HepG2 (cell line): Measurements from ENCODE around the gene CDK5RAP2. TPM values are rescaled to one million over a fixed set of nuclear protein-coding genes. Genes with fewer than 3 reads are reported as not detected.
A peak's percentile ranks its signal among the peaks of the same experiment; 100 is the strongest.

Source experiments
- ADNP ChIP-seq: sonication (generic); formaldehyde crosslinking; IDR thresholded peaks from 2 replicates; pipeline ENCODE4 v1.4.0; 2020; ENCODE audit warnings: missing genetic modification reagents
- ARNT2 ChIP-seq: sonication (generic); formaldehyde crosslinking; IDR thresholded peaks from 2 replicates; pipeline ENCODE4 v1.8.0; 2022; ENCODE audit warnings: mild to moderate bottlenecking, low read depth, missing genetic modification reagents, moderate library complexity
- ATAD3A ChIP-seq: sonication (generic); formaldehyde crosslinking; IDR thresholded peaks from 2 replicates; pipeline ENCODE4 v1.4.0; 2020; ENCODE audit warnings: missing genetic modification reagents
- CHD4 ChIP-seq: fragments of 200-600 bp; sonication (generic); IDR thresholded peaks from 2 replicates; pipeline ENCODE4 v1.7.0; 2017; ENCODE audit warnings: mild to moderate bottlenecking, low read length, borderline replicate concordance
- DZIP1 ChIP-seq: sonication (generic); formaldehyde crosslinking; IDR thresholded peaks from 2 replicates; pipeline ENCODE4 v1.5.0; 2020; ENCODE audit warnings: mild to moderate bottlenecking, missing genetic modification reagents
- EED ChIP-seq: sonication (generic); formaldehyde crosslinking; IDR thresholded peaks from 2 replicates; pipeline ENCODE4 v1.5.0; 2020; ENCODE audit warnings: mild to moderate bottlenecking, missing genetic modification reagents
- HHEX ChIP-seq: IDR thresholded peaks from 2 replicates; pipeline ENCODE4 v1.6.1; 2016; ENCODE audit warnings: control low read depth
- KLF11 ChIP-seq: IDR thresholded peaks from 2 replicates; pipeline ENCODE4 v1.6.1; 2016; ENCODE audit warnings: missing compliant biosample characterization
- MED13 ChIP-seq: sonication (generic); formaldehyde crosslinking; IDR thresholded peaks from 2 replicates; pipeline ENCODE4 v1.5.0; 2020; ENCODE audit warnings: missing genetic modification reagents
- NFIB ChIP-seq: sonication (generic); formaldehyde crosslinking; IDR thresholded peaks from 2 replicates; pipeline ENCODE4 v1.9.0; 2021; ENCODE audit warnings: missing genetic modification reagents, mild to moderate bottlenecking, borderline replicate concordance
- NKX3-1 ChIP-seq: sonication (generic); formaldehyde crosslinking; IDR thresholded peaks from 2 replicates; pipeline ENCODE4 v1.5.0; 2020; ENCODE audit warnings: missing genetic modification reagents
- PBX3 ChIP-seq: sonication (generic); formaldehyde crosslinking; IDR thresholded peaks from 2 replicates; pipeline ENCODE4 v1.8.1; 2023; ENCODE audit warnings: missing genetic modification reagents, inconsistent platforms, borderline replicate concordance
- PTBP1 ChIP-seq: fragments of 200-400 bp; formaldehyde crosslinking; IDR thresholded peaks from 2 replicates; pipeline ENCODE4 v1.6.1; 2018; ENCODE audit warnings: low read length, low read depth; ENCODE audit not compliant: poor library complexity, severe bottlenecking
- RBFOX2 ChIP-seq: fragments of 200-400 bp; formaldehyde crosslinking; IDR thresholded peaks from 2 replicates; pipeline ENCODE4 v1.6.1; 2017; ENCODE audit warnings: low read depth, mild to moderate bottlenecking, low read length
- STAT6 ChIP-seq: sonication (generic); formaldehyde crosslinking; IDR thresholded peaks from 2 replicates; pipeline ENCODE4 v1.4.0; 2020; ENCODE audit warnings: missing genetic modification reagents, mild to moderate bottlenecking, borderline replicate concordance
- TAF1 ChIP-seq: sonication (generic); formaldehyde crosslinking; IDR thresholded peaks from 2 replicates; pipeline ENCODE4 v1.4.0; 2020; ENCODE audit warnings: missing genetic modification reagents
- TMF1 ChIP-seq: sonication (generic); formaldehyde crosslinking; IDR thresholded peaks from 2 replicates; pipeline ENCODE4 v1.8.1; 2022; ENCODE audit warnings: low read depth, missing genetic modification reagents
- XRCC5 ChIP-seq: fragments of 200-400 bp; formaldehyde crosslinking; optimal IDR thresholded peaks from 2 replicates; pipeline ENCODE3; 2017; ENCODE audit warnings: mild to moderate bottlenecking, low read length
- ZNF263 ChIP-seq: sonication (generic); formaldehyde crosslinking; IDR thresholded peaks from 2 replicates; pipeline ENCODE4 v1.4.0; 2020; ENCODE audit warnings: missing genetic modification reagents
- ZNF274 ChIP-seq: sonication (generic); formaldehyde crosslinking; IDR thresholded peaks from 2 replicates; pipeline ENCODE4 v1.5.1; 2020; ENCODE audit warnings: mild to moderate bottlenecking, missing genetic modification reagents
- ZNF335 ChIP-seq: sonication (generic); formaldehyde crosslinking; IDR thresholded peaks from 2 replicates; pipeline ENCODE4 v1.4.0; 2020; ENCODE audit warnings: missing genetic modification reagents
- ZNF337 ChIP-seq: sonication (generic); formaldehyde crosslinking; IDR thresholded peaks from 2 replicates; pipeline ENCODE4 v1.5.1; 2020; ENCODE audit warnings: missing genetic modification reagents, low read depth, mild to moderate bottlenecking, borderline replicate concordance
- ZNF513 ChIP-seq: sonication (generic); formaldehyde crosslinking; conservative IDR thresholded peaks from 2 replicates; pipeline ENCODE4 v1.5.0; 2020; ENCODE audit warnings: missing genetic modification reagents
- ZNF549 ChIP-seq: sonication (generic); formaldehyde crosslinking; IDR thresholded peaks from 2 replicates; pipeline ENCODE4 v1.5.0; 2020; ENCODE audit warnings: missing genetic modification reagents
- ZNF589 ChIP-seq: sonication (generic); formaldehyde crosslinking; conservative IDR thresholded peaks from 2 replicates; pipeline ENCODE4 v1.8.0; 2022; ENCODE audit warnings: mild to moderate bottlenecking, moderate library complexity, missing genetic modification reagents
- ZSCAN29 ChIP-seq: sonication (generic); formaldehyde crosslinking; conservative IDR thresholded peaks from 2 replicates; pipeline ENCODE4 v1.4.0; 2020; ENCODE audit warnings: mild to moderate bottlenecking, missing genetic modification reagents
- polyA plus RNA-seq, 8 experiments: library from polyadenylated mRNA; depleted of rRNA in 3 of 8; stranded (reverse) in 7 of 8; unstranded in 1 of 8; fragments of >200 nt; fragmentation: Illumina TruSeq in 4 of 8; extraction: Trizol in 4 of 8; gene quantifications; 2 replicates each; pipeline versions ENCODE4 v1.2.1 to v1.2.3, GENCODE V29; 2011 to 2016; ENCODE audit warnings: low read depth in 4 of 8, missing spikeins in 1 of 8, mixed read lengths in 1 of 8; ENCODE audit not compliant: insufficient read depth in 1 of 8
- total RNA-seq, 5 experiments: library from RNA; depleted of rRNA; stranded (reverse); fragments of >200 nt; fragmentation: Illumina TruSeq; extraction: Trizol; gene quantifications; 2 replicates each; pipeline ENCODE4 v1.2.3, GENCODE V29; 2016; ENCODE audit warnings: low read depth in 1 of 5

Gene CDK5RAP2
- total and polyA plus RNA-seq, 2 of the 13 experiments (the other 11 are each of a cell fraction or from before 2014, with no cell fraction given), result 31.8 to 42.2 TPM

GRCh38 chr9:120384925-120385272 is 195.1 kb downstream of the CDK5RAP2 start (continued):
- TF ChIP-seq ZNF513 (CRISPR knock-in tag), result no peak
- TF ChIP-seq ZSCAN29 (CRISPR knock-in tag), result no peak
- no peak for TF ChIP-seq TAF1 (CRISPR knock-in tag)
- TF ChIP-seq KLF11 (CRISPR knock-in tag), result no peak
- 0 out of 2 replicates have a peak, but pooled peaks have one; percentile 10 for TF ChIP-seq ZNF337
- TF ChIP-seq EED (CRISPR knock-in tag), result no peak
- TF ChIP-seq MED13 (CRISPR knock-in tag), result no peak
- TF ChIP-seq ZNF549 (CRISPR knock-in tag), result no peak
- no peak for TF ChIP-seq NKX3-1 (CRISPR knock-in tag)
- no peak for TF ChIP-seq HHEX (CRISPR knock-in tag)
- TF ChIP-seq STAT6 (CRISPR knock-in tag), result 0 out of 2 replicates have a peak, but pooled peaks have one; percentile 4
- TF ChIP-seq ZNF263 (CRISPR knock-in tag), result no peak
- TF ChIP-seq ATAD3A (CRISPR knock-in tag), result no peak
- no peak for TF ChIP-seq ZNF335 (CRISPR knock-in tag)
- no peak for TF ChIP-seq ADNP (CRISPR knock-in tag)
- no peak for TF ChIP-seq NFIB
- no peak for TF ChIP-seq PTBP1
- TF ChIP-seq ZNF274 (CRISPR knock-in tag), result no peak
- no peak for TF ChIP-seq ZNF589 (CRISPR knock-in tag)
- no peak for TF ChIP-seq PBX3 (CRISPR knock-in tag)
- TF ChIP-seq ARNT2 (CRISPR knock-in tag), result no peak
- TF ChIP-seq TMF1 (CRISPR knock-in tag), result no peak
- 0 out of 2 replicates have a peak, but pooled peaks have one; percentile 27 for TF ChIP-seq DZIP1
- TF ChIP-seq CHD4, result peak; percentile 90
- no peak for TF ChIP-seq RBFOX2
- TF ChIP-seq XRCC5, result no peak
